ENCODE data around the gene CEND1.

Gene CEND1

GRCh38 chr11:813072-813455, 23.2 kb upstream of the CEND1 start:
- no peak for DNase-seq (ENCODE audit: extremely low read depth in 1 of 2, low read depth in 1 of 2)

- no peak for DNase-seq (ENCODE audit: extremely low read depth in 1 of 2, low read depth in 1 of 2)
These were observed 22.5 kb upstream of the CEND1 start for GRCh38 chr11:812390-812789.

- no peak for DNase-seq (ENCODE audit: extremely low read depth in 1 of 2, low read depth in 1 of 2)
These were observed 21.8 kb upstream of the CEND1 start for GRCh38 chr11:811446-812245.

- DNase-seq (ENCODE audit: extremely low read depth in 1 of 2, low read depth in 1 of 2), result no peak
These were observed 20.2 kb upstream of the CEND1 start for GRCh38 chr11:810040-810567.

GRCh38 chr11:809287-810039, 19.6 kb upstream of the CEND1 start, which contains the start of gene RPLP2:
RPLP2 (plus strand) TSS chr11:809967; CDS start chr11:810235, 268 bp downstream.
- peak; percentile 96 to 98 for DNase-seq (ENCODE audit: extremely low read depth in 1 of 2, low read depth in 1 of 2)

GRCh38 chr11:808427-809286, 18.8 kb upstream of the CEND1 start:
- DNase-seq (ENCODE audit: extremely low read depth in 1 of 2, low read depth in 1 of 2), result no peak

GRCh38 chr11:804599-804964, 14.7 kb upstream of the CEND1 start:
- no peak for DNase-seq (ENCODE audit: extremely low read depth in 1 of 2, low read depth in 1 of 2)

GRCh38 chr11:803770-804598, 14.1 kb upstream of the CEND1 start:
- DNase-seq (ENCODE audit: extremely low read depth in 1 of 2, low read depth in 1 of 2), result no peak

- no peak for DNase-seq (ENCODE audit: extremely low read depth in 1 of 2, low read depth in 1 of 2)
These were observed 13.5 kb upstream of the CEND1 start for GRCh38 chr11:803467-803742.

- no peak for DNase-seq (ENCODE audit: extremely low read depth in 1 of 2, low read depth in 1 of 2)
These were observed 13.0 kb upstream of the CEND1 start for GRCh38 chr11:802693-803466.

- no peak for DNase-seq (ENCODE audit: extremely low read depth in 1 of 2, low read depth in 1 of 2)
These were observed 12.2 kb upstream of the CEND1 start for GRCh38 chr11:802018-802617.

- no peak for DNase-seq (ENCODE audit: extremely low read depth in 1 of 2, low read depth in 1 of 2)
These were observed 11.3 kb upstream of the CEND1 start for GRCh38 chr11:801097-801780.

GRCh38 chr11:800473-800872, 10.6 kb upstream of the CEND1 start:
- no peak for DNase-seq (ENCODE audit: extremely low read depth in 1 of 2, low read depth in 1 of 2)

GRCh38 chr11:799641-800316, 9.9 kb upstream of the CEND1 start:
- no peak for DNase-seq (ENCODE audit: extremely low read depth in 1 of 2, low read depth in 1 of 2)

- DNase-seq (ENCODE audit: extremely low read depth in 1 of 2, low read depth in 1 of 2), result peak; percentile 71 to 77
These were observed 8.3 kb upstream of the CEND1 start, which contains the start of gene SLC25A22 for GRCh38 chr11:798093-798713. SLC25A22 (minus strand) TSS chr11:798281; CDS start chr11:795006, 3,275 bp downstream.

- DNase-seq (ENCODE audit: extremely low read depth in 1 of 2, low read depth in 1 of 2), result peak; percentile 69 to 82
These were observed 7.6 kb upstream of the CEND1 start for GRCh38 chr11:797296-798092.

Data from stimulated activated CD8-positive, alpha-beta memory T cell treated with anti-CD3 and anti-CD28 coated beads, Interleukin-7, amount 100 ng/mL, for 48 hours (primary cell).